HG03460 (cell line): ENCODE data around the gene LTBP1.
"Not testable (repeated sequence)": the region's sequence is repeated elsewhere in the genome, so short reads cannot be mapped to it uniquely, and the experiment has no call there.

ENCODE experiments used
- ATAC-seq: cut with Tn5 transposase; IDR thresholded peaks from one replicate; pipeline ENCODE4 v1.9.1; 2021; ENCODE audit not compliant: unreplicated experiment

Gene LTBP1

DNA sequence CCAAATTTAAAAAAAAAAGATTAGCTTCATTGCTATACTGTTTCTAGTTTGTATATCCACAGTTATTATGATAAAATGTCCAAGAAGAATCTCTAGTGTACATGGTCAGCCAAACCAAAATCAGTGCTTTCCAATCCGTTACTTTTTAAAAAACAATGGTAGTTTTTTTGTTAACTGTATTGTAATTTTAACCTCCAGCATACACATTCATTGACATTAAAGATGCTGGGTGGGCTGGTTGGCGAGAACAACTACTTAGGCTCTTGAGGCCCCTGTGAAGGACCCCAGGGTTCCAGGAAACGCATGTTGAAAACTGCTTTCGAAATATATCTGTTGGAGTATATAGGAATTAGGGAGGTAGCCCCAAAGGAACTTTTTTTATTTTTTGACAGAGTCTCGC lies 422.4 kb downstream of the LTBP1 start:
- no peak for ATAC-seq

DNA sequence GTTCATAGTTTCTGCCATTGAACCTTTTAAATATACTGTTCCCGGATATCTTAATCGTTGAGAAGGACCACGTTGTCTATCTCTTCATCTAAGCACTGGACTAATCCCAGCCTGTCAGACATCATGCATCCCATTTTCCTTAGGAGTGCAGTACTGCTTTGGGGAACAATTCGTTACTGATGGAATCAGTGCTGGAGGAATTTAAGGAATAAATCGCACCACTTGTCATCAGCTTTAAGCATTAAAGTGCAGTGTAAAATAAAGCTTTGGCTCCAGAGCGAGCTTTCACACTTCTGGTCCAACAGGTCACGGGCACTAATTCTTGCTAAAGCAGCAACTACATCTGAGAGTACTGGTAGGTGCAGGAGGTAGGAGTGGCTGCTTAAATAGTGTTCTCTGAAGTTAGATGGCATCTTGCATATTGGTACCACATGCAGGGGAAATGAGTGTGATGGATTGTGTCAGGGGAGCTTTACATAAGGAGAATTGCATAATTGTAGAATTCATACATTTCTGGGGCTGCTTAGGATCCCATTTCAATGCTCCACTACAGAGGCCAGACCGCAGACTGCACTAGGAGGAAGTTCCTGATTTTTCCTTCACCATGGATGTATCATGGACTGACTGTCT lies 424.0 kb downstream of the LTBP1 start:
- ATAC-seq: no peak

DNA sequence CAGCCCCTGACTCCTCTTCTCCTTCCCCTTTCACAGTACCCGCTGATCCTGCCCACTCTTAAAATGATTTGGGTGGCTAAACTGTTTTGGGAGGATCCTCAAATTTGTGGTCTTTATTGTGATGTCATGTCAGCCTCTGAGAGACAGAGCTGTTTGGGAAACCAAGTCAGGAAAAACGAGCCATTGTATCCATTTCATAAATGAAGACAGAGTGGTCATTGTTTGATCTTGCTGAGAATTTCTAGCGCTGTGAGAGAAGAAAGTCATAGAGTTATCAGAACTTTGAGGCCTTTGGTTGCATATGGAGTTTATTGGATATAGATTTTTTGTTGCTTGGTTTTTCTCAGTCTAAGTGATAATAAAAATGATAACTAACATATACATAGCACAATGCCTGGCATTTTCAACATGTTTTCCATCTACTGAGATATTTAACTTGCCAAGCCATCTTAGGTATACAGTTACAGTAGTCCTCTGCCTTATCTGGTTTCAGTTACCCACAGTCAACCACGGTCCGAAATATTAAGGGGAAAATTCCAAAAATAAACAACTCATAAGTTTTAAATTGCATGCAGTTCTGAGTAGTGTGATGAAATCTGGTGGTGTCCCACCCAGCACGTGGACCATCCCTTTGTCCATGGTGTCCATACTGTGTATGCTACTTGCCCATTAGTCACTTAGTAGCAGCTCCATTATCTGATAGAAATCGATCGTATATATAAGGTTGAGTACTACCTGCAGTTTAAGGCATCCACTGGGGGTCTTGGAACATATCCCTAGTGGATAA lies 424.7 kb downstream of the LTBP1 start:
- ATAC-seq: no peak

DNA sequence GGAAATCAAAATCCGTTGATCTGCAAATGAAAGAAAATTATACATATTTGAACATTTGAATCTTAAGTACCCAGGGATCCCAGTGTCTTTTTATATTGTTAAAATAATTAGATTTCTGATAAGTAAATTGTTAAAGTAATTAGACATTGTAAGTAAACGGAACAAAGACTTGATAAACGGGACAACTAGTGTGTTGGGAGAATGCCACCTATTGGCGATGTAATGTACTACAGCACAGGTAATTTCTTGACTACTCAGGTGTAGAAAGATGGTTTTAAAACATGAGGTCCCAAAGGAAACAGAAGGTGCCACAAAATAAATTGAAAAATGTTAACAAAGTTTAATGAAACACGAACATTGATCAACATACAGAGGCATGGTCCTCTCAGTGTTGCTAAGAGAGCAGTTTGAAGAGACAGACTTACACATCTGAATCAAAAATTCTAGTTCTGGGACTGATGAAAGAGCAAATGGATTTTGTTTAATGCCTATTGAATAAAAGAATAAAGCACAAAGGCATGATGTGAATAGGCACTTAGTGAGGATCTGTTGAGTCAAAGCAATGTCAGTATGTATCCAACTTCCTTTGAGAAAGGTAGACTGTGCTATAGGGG lies 426.3 kb downstream of the LTBP1 start:
- ATAC-seq: no peak

DNA sequence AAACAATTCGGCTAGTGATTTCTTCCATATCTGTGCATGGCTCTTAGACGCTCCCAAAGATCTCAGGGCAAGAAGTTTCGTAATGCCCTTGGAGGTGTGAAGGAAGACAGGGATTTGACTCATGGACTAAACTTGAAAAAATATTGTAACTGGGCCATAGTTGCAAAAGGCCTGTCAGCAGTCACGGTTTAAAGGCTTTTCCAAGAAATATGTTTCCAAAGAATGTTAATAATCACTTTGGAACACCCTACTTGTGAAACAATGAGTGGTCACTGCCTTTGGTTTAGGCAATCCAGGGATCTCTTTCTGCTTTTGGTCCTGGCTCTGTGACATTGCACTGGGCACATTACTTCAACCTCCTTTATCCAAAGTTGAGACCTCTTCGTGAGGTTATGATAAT lies 427.2 kb downstream of the LTBP1 start:
- ATAC-seq: no peak

DNA sequence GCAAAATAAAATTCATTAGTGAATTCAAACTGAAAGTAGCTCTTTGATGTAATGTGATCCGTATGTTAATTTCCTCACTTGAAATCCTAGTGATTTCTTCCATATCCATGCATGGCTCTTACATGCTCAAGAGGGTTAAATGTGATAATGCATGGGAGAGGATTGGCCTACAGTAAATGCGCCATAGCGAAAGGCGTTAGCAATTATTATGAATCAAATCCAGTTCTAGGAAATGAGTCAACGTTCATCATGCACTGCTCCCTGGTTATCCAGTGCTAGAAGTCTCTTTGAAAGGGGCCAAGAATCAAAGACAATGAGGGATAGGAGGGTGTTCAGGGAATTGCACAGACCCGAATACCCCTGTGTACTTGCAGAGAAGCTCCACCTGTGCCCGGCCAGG lies 428.3 kb downstream of the LTBP1 start:
- ATAC-seq: no peak

DNA sequence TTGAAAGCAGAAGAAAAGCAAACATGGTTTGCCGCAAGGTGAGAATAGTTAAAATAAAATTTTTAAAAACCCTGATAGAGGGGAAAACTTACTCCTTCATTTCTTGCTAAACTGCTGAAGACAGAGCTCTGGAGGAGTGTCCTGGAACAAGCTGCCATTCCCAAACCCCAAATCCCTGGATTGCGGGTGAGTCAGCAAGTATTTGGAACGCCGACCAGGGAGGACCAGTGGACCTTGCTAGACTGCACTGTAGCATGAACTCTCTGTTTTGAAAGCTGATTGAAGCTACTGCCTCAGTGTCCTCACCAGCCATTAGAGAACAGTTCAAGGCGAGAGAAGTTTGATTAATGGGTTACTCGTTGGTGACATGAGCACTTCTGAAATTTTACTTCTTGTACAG lies 430.3 kb downstream of the LTBP1 start:
- no peak for ATAC-seq

DNA sequence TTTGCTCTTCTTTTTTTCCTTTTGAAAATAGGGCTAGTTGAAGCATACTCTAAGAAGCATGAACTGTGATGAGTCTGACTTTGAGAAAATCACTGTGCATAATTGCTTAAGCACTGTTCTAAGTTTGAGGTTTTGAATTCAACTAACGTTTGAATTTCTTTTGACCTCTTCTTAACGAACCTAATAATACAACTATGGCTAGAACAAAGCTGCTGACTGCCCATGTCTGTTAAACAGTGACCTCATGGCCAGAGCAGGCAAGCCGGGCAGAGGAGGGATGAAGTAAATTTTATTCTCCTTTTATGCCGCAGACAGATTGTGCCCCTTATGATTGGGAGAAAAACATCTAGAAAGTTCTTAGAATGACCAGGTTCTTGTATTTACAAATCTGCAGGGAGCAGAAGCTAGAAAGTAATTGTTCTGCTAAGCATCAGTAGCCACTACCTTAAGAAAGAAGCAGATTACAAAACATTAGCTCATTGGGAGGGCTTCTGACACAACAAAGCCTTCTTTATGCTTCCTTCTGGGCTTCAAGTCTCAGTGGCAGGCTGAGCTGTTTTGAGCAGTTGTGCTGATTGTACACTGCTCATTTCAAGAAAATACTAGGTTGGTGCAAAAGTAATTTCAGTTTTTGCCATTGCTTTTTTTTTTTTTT lies 431.9 kb downstream of the LTBP1 start:
- ATAC-seq: no peak

DNA sequence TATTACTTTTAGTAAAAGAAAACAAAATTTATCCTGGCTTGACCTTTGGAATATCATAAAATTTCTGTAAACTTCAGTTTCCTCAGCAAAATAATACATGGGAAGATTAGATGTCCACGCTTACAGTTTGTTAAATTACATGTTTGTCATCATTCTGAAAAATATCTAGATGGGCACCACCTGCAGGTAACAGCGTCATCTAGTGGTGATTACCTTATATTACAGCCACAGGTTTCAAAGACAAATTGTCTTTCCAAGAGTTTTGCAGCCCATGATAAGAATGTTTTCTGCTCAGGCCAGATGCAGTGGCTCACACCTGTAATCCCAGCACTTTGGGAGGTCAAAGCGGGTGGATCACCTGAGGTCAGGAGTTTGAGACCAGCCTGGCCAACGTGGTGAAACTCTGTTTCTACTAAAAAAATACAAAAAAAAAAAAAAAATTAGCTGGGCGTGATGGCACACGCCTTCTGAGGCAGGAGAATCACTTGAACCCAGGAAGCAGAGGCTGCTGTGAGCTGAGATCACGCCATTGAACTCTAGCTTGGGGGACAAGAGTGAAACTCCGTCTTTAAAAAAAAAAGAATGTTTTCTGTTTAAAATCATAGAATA lies 433.4 kb downstream of the LTBP1 start:
- ATAC-seq: no peak

DNA sequence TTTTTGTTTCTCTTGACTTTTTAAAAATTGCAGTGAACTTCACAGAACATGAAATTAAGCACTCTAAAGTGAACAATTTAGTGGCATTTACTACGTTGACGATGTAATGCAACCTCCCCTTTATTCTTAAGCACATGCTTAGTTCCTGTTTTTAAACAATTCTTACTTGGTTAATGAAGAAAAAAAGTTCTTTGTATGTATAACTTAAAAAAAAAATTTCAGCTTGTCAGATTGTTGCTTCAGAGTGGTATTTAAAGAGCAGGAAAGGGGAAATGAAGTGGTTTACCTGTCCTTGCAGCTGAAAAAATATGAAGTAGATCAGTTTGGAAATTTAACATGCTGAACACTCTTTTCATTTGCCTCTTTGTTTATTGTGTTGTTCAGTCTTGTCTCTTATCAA lies 434.0 kb downstream of the LTBP1 start:
- no peak for ATAC-seq

DNA sequence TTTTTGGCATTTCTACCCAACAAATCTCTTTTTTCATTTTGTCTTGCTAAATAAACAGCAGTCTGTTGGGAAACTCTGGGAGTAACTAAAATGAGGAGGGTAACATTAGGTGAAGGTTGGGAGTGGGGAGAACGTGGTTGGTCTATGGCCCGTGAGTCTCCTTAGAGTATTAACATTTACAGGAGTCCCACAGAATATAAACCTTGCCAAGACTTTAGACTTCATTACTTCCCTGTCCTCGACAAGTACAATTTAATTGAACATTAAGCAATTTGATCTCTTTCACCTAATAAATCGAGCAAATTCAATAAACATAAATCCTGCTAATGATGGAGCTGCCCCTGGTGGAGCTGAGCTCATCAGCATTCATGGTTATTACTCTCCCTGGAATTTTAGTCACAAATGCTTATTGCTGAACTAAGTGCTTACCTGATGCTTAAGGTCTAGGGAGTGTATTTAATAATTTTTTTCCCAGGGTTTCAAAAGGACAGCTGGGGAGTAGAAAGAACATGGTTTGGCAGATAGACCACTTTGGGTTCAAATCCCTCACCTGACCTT lies 434.6 kb downstream of the LTBP1 start:
- no peak for ATAC-seq

DNA sequence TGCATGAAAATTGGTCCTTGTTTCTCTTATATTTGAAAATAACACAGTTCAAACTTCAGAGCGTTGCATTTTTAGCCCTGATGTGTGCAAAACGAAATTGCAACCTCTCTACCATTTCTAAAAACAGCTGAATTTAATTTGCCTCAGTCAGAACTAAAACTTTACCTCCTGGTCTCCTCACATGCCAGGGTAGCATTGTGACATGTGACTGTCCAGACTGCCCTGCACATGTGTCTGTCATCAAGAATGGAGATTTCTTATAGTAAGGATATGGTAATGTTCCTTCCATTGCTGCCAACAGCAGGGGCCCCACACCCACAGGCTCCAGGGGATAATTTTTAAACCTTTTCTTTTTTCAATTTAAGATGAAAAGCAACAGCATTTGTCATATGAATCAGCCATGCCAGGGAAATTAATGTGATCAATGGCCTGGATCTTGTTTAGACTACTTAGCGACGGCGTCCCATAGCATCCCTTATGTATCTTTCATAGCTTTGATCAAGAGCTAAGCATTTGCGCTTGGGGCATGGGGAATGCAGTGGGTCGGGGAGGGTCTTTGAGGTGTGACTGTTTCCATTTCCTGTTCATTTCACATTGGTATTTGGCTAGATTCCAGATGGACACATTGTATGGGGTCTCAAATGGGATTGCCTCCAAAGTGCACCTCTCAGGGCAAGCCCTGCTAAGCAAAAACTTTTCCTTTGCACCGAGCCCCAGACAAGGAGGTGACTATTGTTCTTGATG lies 437.3 kb downstream of the LTBP1 start:
- no peak for ATAC-seq

DNA sequence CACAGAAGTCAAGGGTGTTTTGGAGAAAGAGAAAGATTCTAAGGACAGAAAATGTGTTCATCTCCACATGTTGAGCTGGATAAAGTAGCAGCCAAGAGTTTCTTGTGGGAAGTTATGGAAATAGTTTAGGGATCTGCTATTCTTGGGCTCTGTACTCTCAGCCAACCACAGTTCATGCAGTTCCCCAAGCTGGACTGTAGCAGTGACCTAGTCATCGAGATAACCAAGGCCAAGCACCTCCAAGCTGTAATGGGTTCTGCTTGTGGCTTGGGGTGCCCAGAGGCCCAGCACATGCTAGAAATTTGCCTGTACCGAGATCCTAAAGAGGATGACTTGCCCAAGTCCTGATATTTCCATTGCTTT lies 437.8 kb downstream of the LTBP1 start:
- no peak for ATAC-seq

DNA sequence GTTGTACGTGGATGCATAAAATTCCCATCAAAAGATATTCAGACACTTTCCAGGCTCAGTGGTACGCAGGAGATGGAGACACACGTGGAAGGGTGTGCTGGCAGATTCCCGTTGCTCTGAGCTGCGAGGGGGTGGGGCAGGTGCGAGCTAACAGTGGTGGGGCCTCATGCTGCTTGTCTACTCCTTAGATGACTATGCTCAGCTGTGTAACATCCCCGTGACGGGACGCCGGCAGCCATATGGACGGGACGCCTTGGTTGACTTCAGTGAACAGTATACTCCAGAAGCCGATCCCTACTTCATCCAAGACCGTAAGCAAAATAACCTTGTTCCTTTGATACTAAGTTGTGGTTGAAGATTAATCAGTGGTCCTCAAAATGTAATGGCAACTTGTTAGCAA lies 442.2 kb downstream of the LTBP1 start:
- ATAC-seq: no peak

DNA sequence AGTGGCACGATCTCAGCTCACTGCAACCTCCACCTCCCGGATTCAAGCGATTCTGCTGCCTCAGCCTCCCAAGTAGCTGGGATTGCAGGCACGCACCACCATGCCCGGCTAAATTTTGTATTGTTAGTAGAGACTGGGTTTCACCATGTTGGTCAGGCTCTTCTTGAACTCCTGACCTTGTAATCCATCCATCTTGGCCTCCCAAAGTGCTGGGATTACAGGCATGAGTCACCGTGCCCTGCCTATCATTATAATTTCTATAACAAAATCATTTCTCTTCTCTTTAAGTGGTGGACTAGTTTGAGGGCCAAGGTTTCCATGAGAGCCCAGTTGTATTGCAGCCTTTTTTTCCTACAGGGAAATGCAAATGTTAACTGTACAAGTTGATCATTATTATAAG lies 442.9 kb downstream of the LTBP1 start:
- not testable (repeated sequence) for ATAC-seq

DNA sequence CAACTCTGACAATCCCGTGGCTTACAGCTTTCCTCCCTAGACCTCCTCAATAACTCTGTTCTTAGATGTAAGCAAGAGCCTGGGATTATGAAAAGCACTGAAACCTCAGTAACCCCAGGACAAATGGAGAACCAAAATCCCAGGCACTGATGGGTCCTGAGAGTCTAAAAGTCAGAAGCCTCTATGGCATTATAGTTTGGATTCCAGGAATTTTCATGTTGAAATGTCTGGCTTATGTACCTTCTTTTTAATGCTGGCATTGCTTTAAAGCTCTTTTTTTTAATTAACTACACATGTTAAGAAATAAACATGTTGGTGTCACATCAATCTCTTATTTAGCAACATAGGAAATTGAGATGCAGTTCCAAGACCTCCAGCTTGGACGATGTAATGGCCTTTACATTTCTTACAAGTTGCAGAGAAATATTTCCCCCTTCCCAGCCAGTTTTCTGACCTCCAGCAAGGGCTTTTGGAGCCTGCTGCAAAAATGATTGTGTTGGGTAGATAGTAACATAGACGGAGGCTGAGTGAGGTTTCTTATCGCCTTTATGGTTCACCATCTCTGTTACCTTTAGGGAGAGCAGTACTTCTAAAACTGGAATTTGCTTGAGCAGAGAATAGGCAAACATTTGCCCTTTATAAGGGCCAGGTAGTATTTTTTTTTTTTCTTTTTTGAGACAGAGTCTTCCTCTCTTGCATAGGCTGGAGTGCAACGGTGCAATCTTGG lies 444.9 kb downstream of the LTBP1 start:
- no peak for ATAC-seq

DNA sequence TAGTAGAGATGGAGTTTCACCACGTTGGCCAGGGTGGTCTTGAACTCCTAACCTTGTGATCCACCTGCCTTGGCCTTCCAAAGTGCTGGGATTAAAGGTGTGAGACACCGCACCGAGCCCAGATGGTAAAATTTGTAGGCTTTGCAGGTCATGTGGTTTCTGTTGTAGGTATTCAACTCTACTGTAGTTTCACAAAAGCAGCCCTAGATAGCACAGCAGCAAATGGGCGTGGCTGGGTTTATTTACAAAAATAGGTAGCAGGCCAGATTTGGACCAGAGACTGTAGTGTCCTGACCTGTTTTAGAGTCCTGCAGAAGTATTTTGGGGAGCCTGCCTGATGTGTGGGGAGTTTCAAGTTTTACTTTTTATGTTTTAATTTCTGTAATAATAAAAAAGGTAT lies 445.6 kb downstream of the LTBP1 start:
- no peak for ATAC-seq

DNA sequence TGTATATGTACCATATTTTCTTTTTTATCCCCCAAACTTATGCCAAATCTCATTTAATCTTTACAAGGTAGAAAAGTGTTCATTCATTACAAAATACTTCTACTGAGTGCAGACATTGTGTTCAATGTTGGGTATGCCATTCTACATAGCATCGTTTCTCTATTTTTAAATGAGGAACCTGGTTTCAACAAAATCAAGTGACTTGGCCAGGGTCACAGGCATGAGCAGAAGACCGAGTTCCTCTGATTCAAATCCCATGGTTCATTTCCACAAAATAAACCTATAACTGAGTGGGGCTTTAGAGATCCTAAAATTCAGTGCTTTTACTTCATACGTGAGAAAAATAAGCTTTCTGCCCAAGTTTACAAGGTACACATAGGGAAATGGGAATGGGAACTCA lies 448.3 kb downstream of the LTBP1 start:
- no peak for ATAC-seq

DNA sequence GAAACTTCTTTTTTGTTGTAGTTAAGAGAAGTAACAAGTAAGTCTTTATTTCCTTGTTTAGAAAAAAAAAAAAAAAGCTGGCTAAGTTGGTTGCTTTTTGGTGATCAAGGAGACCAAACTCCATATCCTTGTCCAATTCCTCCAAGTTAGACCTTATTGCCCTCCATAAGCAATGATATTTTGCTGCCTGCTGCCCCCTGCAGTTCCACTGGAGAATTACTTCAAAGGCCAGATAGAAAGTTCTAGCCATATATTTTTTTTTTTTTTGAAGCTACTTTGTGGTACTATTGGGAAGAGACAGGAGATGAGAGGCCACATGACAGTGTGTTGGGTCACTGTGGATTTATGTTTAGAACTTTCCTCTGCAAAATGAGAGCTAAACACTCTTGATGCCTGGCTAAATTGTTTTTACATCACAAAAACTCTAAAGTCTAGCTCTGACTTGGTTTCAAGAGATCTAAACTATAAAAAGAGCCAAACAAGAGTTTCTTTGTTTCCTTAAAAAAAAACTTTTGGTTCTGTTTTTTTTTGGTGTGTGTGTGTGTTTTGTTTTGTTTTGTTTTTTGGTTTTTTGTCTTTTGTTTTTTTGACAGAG lies 449.0 kb downstream of the LTBP1 start:
- no peak for ATAC-seq

DNA sequence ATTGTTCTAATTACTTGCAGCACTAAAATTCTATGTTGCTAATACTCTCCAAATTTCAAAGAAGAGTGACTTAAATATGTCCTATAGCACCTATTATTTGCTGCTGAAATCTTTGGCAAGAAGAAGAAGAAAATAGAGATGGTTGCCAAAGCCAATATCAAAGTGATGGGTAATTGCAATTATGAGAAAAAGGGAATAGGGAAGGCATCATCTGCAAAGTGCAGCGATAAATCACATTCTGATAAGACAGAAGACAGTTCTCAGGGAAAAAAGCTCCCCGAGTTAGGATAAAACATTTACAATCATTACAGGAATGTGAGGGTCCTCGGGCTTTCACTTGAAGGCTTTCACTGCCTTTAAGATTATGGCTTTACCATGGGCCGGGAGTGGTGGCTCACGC lies 457.6 kb downstream of the LTBP1 start:
- ATAC-seq: no peak
